Central memory CD8-positive, alpha-beta T cell (primary cell): ENCODE results near the gene MYO1C.
"Not testable (repeated sequence)": the region's sequence is repeated elsewhere in the genome, so short reads cannot be mapped to it uniquely, and the experiment has no call there.

Source experiments
- ATAC-seq: fragments of 150-1000 bp; cut with Tn5 transposase; replicated peaks from 2 replicates; pipeline ENCODE4 v1.10.0; 2022; ENCODE audit warnings: mild to moderate bottlenecking, moderate FRiP score, moderate number of reproducible peaks; ENCODE audit not compliant: poor library complexity, severe bottlenecking; ENCODE audit errors: extremely low read depth
- DNase-seq, 2 donors: peaks; one replicate each; pipeline ENCODE4 v3.0.0; 2021; ENCODE audit warnings: low spot score in 2 of 2
- H3K27ac Mint-ChIP-seq: one replicate; pipeline ENCODE4 v1.8.0; 2022; ENCODE audit warnings: low read depth, mild to moderate bottlenecking, moderate library complexity, mixed read lengths
- H3K27me3 Mint-ChIP-seq: one replicate; pipeline ENCODE4 v1.8.0; 2022; ENCODE audit warnings: mixed read lengths
- H3K36me3 Mint-ChIP-seq: one replicate; pipeline ENCODE4 v1.8.0; 2022; ENCODE audit warnings: mild to moderate bottlenecking, moderate library complexity, mixed read lengths; ENCODE audit not compliant: insufficient read depth
- H3K4me1 Mint-ChIP-seq: one replicate; pipeline ENCODE4 v1.8.0; 2022; ENCODE audit warnings: mixed read lengths
- H3K4me3 Mint-ChIP-seq: one replicate; pipeline ENCODE4 v1.8.0; 2022; ENCODE audit warnings: mild to moderate bottlenecking, moderate library complexity, mixed read lengths
- H3K9me3 Mint-ChIP-seq: one replicate; pipeline ENCODE4 v1.8.0; 2022; ENCODE audit warnings: mixed read lengths

MYO1C gene

DNA sequence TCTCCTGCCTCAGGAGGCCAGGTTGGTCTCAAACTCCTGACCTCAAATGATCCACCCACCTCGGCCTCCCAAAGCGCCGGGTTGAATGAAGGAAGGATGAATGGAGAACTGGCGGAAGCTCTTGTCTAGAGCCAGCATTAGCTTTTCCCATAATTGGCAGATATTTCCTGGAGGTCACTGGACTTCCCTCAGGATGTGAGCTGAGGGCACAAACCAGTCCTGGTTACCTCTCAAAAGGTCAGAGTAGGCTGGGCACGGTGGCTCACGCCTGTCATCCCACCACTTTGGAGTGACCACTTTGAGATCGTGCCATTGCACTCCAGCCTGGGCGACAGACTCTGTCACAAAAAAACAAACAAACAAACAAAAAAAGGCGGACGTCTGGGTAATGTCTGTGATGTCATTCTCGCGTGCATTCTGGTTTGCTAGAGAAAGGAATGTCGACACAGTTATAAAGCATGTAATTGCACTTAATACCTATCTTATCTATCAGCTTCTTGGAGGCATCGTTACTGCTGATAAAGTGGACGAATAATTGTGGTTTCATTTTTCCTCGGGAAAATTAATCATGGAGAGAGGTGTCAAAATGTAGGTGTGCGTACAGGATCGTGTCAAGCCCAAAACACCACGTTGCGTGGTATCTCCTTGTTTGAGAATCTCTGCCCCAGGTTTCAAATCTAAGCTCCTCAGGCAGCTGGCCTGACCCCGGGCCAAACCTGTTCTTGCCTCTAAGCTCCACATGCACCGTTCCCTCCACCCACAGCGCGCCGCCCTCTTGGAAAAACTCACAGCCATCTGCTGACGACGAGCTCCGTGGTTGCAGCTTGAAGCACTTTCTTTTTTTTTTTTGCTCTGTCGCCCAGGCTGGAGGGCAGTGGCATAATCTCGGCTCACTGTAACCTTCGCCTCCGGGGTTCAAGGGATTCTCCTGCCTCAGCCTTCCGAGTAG lies 30.0 kb downstream of the MYO1C start:
- H3K9me3 Mint-ChIP-seq = no peaks in the 10 kb centered on the region
- H3K36me3 Mint-ChIP-seq = peaks cover 15% of the 10 kb centered on the region
- peak overlapping the region; percentile 76 for H3K4me3 Mint-ChIP-seq
- peaks cover 19% of the 10 kb centered on the region for H3K4me1 Mint-ChIP-seq
- DNase-seq (no peak), ATAC-seq (no peak)
- peaks cover 8% of the 10 kb centered on the region for H3K27me3 Mint-ChIP-seq
- H3K27ac Mint-ChIP-seq = peak overlapping the region; percentile 88

DNA sequence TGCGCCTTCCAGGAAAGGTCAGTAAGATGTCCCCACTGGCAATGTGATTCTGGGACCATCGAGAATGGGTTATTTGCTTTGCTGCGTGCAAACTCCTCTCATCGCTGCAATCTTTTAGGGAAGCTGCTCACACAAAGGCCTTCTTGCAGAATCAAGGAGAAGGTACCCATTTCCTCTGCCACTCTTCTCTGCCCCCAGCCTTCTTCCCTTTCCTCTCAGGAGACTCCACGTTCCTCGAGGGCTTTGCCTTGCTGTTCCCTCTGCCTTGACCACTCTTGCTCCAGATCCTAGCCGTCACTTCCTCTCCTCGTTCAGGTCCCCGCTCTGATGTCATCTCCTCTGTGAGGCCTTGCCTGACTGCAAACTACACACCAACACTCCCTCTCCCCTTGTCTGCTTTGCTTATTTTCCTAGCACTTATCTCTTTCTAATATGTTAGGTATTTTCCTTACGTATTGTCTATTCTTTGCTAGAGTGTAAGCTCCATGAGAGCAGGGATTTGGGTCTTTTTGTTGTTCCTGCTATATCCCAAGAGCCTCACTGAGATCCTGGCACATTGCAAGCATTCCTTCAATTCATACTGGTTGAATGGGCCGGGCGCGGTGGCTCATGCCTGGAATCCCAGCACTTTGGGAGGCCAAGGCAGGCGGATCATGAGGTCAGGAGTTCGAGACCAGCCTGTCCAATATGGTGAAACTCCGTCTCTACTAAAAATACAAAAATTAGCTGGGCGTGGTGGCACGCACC lies 31.1 kb downstream of the MYO1C start:
- no peaks in the 10 kb centered on the region for H3K9me3 Mint-ChIP-seq
- H3K4me3 Mint-ChIP-seq = no peak overlapping the region
- ATAC-seq = no peak
- H3K27ac Mint-ChIP-seq = no peak overlapping the region
- peaks cover 8% of the 10 kb centered on the region for H3K27me3 Mint-ChIP-seq
- H3K36me3 Mint-ChIP-seq = peaks cover 15% of the 10 kb centered on the region
- DNase-seq = no peak
- peaks cover 26% of the 10 kb centered on the region for H3K4me1 Mint-ChIP-seq

DNA sequence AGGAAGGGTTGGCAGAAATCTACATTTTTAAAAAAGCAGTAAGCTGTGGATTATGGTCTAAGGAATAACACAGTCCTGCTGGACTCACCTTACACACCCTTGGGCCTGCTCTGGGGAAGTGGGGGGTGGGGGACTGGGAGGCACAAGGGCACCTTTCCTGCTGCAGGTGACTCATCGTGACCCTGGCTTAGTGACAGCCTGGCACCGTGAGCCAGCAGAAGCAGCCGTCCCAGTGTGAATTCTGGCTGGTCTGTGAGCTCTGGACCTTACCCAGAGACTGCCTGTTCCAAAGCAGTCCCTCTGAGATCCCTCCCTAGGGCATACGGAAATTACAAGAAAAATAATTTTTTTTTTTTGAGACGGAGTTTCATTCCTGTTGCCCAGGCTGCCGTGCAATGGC lies 32.3 kb downstream of the MYO1C start:
- Mint-ChIP-seq H3K4me1 (peaks cover 26% of the 10 kb centered on the region), H3K36me3 (peaks cover 11% of the 10 kb centered on the region), H3K27ac (no peak overlapping the region), H3K4me3 (no peak overlapping the region), H3K9me3 (no peaks in the 10 kb centered on the region), H3K27me3 (peaks cover 8% of the 10 kb centered on the region)
- no peak for ATAC-seq
- DNase-seq = no peak

DNA sequence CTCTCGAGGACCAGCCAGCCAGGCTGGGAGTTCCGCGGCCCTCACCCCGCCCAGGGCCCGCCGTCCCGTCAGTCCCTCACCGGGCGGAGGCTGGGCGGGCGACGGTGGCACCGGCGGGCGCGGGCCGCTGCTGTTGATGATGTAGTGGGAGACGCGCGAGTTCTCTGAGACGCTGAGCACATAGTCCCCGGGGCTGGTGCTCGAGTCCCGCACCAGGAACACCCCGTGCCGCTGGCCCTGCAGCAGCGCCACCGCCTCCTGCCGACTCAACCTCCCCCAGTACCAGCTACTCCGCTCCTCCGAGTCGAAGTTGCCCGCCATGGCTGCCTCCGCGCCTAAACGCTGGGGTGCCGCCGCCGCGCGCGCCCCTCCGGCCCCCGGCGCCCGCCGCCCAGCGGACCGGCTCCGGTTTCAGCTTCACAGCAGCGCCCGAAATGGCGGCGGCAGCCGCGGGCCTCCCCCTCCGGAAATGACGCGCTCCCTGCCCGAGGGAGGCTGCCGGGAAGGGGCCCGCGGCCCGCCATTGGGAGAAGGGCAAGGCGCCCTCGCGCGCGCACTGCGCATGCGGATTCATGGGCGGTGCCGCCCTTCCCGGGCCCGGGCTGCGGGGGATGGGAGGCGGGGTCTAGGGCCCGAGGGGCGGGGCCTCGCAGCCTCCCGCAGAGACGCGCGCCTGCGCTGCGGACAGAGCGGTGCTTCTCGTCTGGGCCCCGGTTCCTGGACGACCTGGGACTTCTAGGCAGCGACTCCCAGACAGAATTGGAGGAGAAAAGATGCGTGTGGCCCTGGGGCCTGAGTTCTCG lies 36.5 kb downstream of the MYO1C start, which contains the start of gene CRK:
TSS of gene CRK (minus strand) at position 436 of the 803 bp plus-strand sequence. CDS start at position 321, 115 bp downstream.
- ATAC-seq (peak; percentile 89), DNase-seq (peak; percentile 96 to 97)
- Mint-ChIP-seq H3K4me1 (peaks cover 36% of the 10 kb centered on the region), H3K4me3 (peak within 1 kb of the TSS; percentile 84), H3K9me3 (no peaks in the 10 kb centered on the region), H3K27me3 (peaks cover 8% of the 10 kb centered on the region), H3K27ac (peak within 1 kb of the TSS; percentile 70), H3K36me3 (peaks cover 8% of the 10 kb centered on the region)

DNA sequence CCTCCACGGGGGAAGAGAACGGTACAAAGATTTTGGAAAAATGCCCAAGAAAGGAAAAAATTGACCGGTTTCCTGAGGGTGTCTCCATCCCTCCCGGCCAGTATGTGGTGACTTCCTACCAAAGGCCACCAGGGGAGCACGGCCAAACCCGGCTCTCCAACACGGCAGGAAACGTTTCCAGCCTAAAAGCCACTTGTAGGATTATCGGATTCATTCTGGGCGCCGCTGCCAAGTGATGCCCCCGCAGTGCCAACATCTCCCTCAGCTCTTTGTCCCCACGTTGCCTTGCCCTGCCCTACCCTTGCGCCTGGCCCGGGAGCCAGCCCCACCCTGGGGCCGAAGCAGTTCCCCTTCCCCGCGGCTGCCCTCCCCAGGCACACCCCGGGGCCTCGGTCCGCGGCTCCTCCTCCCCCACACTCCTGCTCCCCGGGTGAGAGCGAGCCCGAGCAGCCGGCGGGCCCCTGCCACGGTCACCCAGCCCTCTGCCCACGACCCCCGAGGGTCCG lies 37.1 kb downstream of the MYO1C start:
- peak; percentile 16 for ATAC-seq
- H3K9me3 Mint-ChIP-seq = no peaks in the 10 kb centered on the region
- peaks cover 8% of the 10 kb centered on the region for H3K27me3 Mint-ChIP-seq
- H3K4me3 Mint-ChIP-seq = peak overlapping the region; percentile 84
- H3K4me1 Mint-ChIP-seq = peaks cover 36% of the 10 kb centered on the region
- peak overlapping the region; percentile 38 for H3K27ac Mint-ChIP-seq
- peak in 1 of 2 donors; percentile 22 for DNase-seq
- peaks cover 8% of the 10 kb centered on the region for H3K36me3 Mint-ChIP-seq

DNA sequence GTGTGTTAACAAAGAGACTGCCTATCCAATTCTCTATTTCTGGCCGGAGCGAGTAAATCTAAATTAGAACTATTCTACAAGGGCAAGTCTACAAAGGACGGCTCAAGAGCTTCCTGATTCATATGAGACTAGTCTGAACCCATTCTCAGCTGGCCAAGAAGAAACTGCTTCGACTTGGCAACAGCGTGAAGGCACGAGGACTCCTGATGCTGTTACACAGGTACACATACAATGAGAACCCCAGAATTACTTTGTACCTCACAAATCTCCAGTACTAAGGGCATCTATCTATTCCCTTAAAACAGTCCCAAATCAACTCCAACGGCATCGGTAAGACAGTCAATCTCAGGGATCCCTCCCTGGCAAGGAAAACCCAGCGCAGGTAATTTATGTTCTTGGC lies 37.9 kb downstream of the MYO1C start:
- H3K36me3 Mint-ChIP-seq = peaks cover 8% of the 10 kb centered on the region
- H3K27ac Mint-ChIP-seq = no peak overlapping the region
- H3K9me3 Mint-ChIP-seq = no peaks in the 10 kb centered on the region
- H3K4me1 Mint-ChIP-seq = peaks cover 38% of the 10 kb centered on the region
- DNase-seq (no peak), ATAC-seq (no peak)
- peaks cover 2% of the 10 kb centered on the region for H3K27me3 Mint-ChIP-seq
- H3K4me3 Mint-ChIP-seq = peak overlapping the region; percentile 84

DNA sequence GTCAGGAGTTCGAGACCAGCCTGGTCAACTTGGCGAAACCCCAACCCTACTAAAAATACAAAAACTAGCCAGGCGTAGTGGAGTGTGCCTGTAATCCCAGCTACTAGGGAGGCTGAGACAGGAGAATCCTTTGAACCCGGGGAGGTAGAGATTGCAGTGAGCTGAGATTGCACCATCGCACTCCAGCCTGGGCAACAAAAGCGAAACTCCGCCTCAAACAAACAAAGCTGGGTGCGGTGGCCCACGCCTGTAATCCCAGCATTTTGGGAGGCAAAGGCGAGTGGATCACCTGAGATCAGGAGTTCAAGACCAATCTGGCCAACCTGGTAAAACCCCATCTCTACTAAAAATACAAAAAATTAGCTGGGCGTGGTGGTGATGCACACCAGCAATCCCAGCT lies 38.8 kb downstream of the MYO1C start:
- Mint-ChIP-seq H3K4me3 (peak overlapping the region; percentile 45), H3K4me1 (peaks cover 46% of the 10 kb centered on the region)
- not testable (repeated sequence) for ATAC-seq, H3K9me3 Mint-ChIP-seq, H3K27ac Mint-ChIP-seq, H3K27me3 Mint-ChIP-seq, H3K36me3 Mint-ChIP-seq, DNase-seq

DNA sequence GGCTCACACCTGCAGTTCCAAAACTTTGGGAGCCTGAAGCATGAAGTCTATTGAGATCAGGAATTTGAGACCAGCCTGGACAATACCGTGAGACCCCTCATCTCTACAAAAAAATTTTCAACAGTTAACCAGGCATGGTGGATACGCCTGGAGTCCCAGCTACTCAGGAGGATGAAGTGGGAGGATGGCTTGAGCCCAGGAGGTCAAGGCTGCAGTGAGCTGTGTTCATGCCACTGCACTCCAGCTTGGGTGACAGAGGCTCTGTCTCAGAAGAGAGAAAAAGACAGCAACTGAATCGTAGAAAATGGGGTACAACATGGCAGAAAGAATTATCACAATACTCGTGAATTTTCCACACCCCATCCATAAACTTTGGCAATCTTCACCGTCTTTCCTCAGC lies 39.6 kb downstream of the MYO1C start:
- no peaks in the 10 kb centered on the region for H3K9me3 Mint-ChIP-seq
- H3K27ac Mint-ChIP-seq = no peak overlapping the region
- H3K27me3 Mint-ChIP-seq = no peaks in the 10 kb centered on the region
- ATAC-seq (no peak), DNase-seq (no peak)
- H3K4me1 Mint-ChIP-seq = peaks cover 48% of the 10 kb centered on the region
- peaks cover 9% of the 10 kb centered on the region for H3K36me3 Mint-ChIP-seq
- no peak overlapping the region for H3K4me3 Mint-ChIP-seq

DNA sequence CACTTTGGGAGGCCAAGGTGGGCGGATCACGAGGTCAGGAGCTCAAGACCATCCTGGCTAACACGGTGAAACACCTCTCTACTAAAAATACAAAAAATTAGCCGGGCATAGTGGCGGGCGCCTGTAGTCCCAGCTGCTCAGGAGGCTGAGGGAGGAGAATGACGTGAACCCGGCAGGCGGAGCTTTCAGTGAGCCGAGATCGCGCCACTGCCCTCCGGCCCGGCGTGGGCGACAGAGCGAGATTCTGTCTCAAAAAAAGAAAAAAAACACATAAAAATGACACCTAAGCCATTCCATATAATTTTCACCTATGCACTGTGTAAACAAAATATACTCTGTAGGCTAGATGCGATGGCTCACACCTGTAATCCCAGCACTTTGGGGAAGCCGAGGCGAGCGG lies 42.2 kb downstream of the MYO1C start:
- H3K4me3 Mint-ChIP-seq = not testable (repeated sequence)

DNA sequence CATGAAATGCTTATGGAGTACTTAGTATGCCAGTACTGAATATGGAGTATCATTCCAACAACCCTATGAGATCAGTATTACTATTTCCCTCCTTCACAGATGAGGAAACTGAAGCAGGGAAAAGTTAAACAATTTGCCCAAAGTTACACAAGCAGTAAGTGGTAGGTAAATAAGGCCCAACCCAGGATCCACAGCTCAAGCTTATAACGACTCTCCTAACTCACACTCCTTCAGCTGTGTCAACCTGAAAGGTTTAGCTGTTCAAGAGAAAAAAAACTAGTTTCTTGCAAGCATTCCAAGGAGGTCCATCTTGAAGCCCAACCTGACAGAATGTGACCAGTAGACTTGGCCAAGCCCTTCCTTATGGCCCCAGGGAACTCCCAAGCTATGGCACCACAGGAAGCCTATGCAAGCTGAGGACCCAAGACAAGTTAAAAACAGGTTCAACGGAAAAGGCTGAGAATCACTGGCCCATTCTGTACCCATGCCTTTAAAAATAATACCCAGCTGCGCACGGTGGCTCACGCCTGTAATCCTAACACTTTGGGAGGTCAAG lies 43.0 kb downstream of the MYO1C start:
- peak overlapping the region; percentile 42 for H3K27ac Mint-ChIP-seq
- peaks cover 19% of the 10 kb centered on the region for H3K36me3 Mint-ChIP-seq
- no peaks in the 10 kb centered on the region for H3K9me3 Mint-ChIP-seq
- H3K4me3 Mint-ChIP-seq = no peak overlapping the region
- ATAC-seq = no peak
- H3K4me1 Mint-ChIP-seq = peaks cover 43% of the 10 kb centered on the region
- no peaks in the 10 kb centered on the region for H3K27me3 Mint-ChIP-seq
- no peak for DNase-seq

More for the DNA sequence above, 42.2 kb downstream of the MYO1C start:
- not testable (repeated sequence) for ATAC-seq, H3K9me3 Mint-ChIP-seq, DNase-seq, H3K27me3 Mint-ChIP-seq, H3K27ac Mint-ChIP-seq
- Mint-ChIP-seq H3K4me1 (peaks cover 48% of the 10 kb centered on the region), H3K36me3 (peaks cover 16% of the 10 kb centered on the region)

DNA sequence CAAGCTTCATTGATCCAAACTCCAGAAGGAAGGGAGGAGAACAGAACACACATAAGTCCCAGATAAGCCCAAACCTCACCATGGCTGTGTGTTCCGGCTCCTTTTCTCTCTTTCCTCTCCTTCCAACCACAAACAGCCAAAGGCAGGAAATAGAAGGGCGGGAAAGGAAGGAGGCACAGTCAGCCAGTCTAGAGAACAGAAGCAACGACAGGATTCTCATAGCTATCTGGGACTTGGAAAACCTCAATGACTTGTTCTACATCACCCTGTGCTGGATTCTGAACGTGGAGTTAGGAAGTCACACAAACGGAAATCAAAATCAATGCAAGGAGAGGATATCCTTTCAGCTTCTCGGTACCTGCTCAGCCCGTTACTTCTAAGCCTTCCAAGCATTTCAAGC lies 45.4 kb downstream of the MYO1C start:
- H3K36me3 Mint-ChIP-seq = peaks cover 13% of the 10 kb centered on the region
- no peak overlapping the region for H3K4me3 Mint-ChIP-seq
- no peaks in the 10 kb centered on the region for H3K27me3 Mint-ChIP-seq
- H3K9me3 Mint-ChIP-seq = no peaks in the 10 kb centered on the region
- no peak for ATAC-seq
- peaks cover 25% of the 10 kb centered on the region for H3K4me1 Mint-ChIP-seq
- H3K27ac Mint-ChIP-seq = no peak overlapping the region
- DNase-seq = no peak

DNA sequence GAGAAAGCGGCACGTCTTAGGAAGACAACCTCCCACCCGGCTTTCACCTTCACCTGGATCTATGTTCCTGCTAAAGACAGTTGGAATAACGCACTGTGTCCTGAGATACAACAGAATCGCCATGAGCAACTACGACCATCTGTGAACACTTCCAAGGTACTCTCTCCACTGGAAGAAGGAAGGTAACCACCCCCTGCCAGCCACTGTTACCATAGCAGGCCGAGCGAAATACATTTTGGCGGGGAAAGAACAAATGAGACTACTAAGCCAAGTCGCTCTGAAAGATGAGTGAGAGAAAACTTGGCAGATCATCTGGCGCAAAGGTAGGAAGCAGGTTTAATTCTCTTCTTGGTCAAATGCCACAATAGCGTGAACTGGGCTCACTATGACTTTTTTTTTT lies 46.3 kb downstream of the MYO1C start:
- ATAC-seq = no peak
- no peak overlapping the region for H3K27ac Mint-ChIP-seq
- no peak for DNase-seq
- no peaks in the 10 kb centered on the region for H3K27me3 Mint-ChIP-seq
- H3K36me3 Mint-ChIP-seq = peaks cover 13% of the 10 kb centered on the region
- H3K4me3 Mint-ChIP-seq = no peak overlapping the region
- peaks cover 25% of the 10 kb centered on the region for H3K4me1 Mint-ChIP-seq
- no peaks in the 10 kb centered on the region for H3K9me3 Mint-ChIP-seq
